H1 (cell line): Measurements from ENCODE around the gene PTX4. TPM values are rescaled to one million over a fixed set of nuclear protein-coding genes. Genes with fewer than 3 reads are reported as not detected.

Source experiments
- CTCF ChIA-PET: fragments of 300-600 bp; sonication (Branson Sonifier 250); formaldehyde crosslinking; loops from one replicate; lab custom pipeline; 2021; ENCODE audit not compliant: partially characterized antibody; lab: Charles Lee
- POLR2A ChIA-PET: fragments of 300-600 bp; sonication (Branson Sonifier 250); formaldehyde crosslinking; loops from one replicate; lab custom pipeline; 2021; ENCODE audit warnings: inconsistent platforms; ENCODE audit not compliant: partially characterized antibody; lab: Charles Lee
- DNase-seq, 2 experiments: peaks; one replicate each; pipeline versions ENCODE4 v3.0.0 to v3.0.0-alpha.2; 2010 to 2022; ENCODE audit warnings: low spot score in 2 of 2, low read depth in 1 of 2, mixed read lengths in 1 of 2
- FAIRE-seq: peaks from 2 replicates; lab custom pipeline; 2011; peaks lifted over from hg19 to GRCh38; lab: Jason Lieb, UNC
- H2AFZ ChIP-seq: 2 replicates; pipeline ENCODE4 v1.8.1; 2012; ENCODE audit warnings: low read length, inconsistent platforms
- H2AK5ac ChIP-seq: 2 replicates; pipeline ENCODE4 v1.6.1; 2013; ENCODE audit warnings: low read depth, low read length
- H2BK120ac ChIP-seq: replicated peaks from 2 replicates; pipeline ENCODE3; 2013; ENCODE audit warnings: low read depth, low read length, inconsistent platforms
- H2BK12ac ChIP-seq: 2 replicates; pipeline ENCODE4 v1.6.1; 2013; ENCODE audit warnings: low read depth, low read length
- H2BK15ac ChIP-seq: 2 replicates; pipeline ENCODE4 v1.6.1; 2013; ENCODE audit warnings: low read length
- H2BK20ac ChIP-seq: 2 replicates; pipeline ENCODE4 v1.6.1; 2013; ENCODE audit warnings: low read length
- H2BK5ac ChIP-seq: 2 replicates; pipeline ENCODE4 v1.6.1; 2013; ENCODE audit warnings: low read depth, low read length
- H3K14ac ChIP-seq: 2 replicates; pipeline ENCODE4 v1.6.1; 2013; ENCODE audit warnings: inconsistent platforms; ENCODE audit not compliant: insufficient read length
- H3K18ac ChIP-seq: 2 replicates; pipeline ENCODE4 v1.6.1; 2013; ENCODE audit warnings: low read length; ENCODE audit errors: extremely low read depth
- H3K23ac ChIP-seq: 2 replicates; pipeline ENCODE4 v1.6.1; 2013; ENCODE audit warnings: inconsistent platforms; ENCODE audit not compliant: insufficient read length
- H3K23me2 ChIP-seq: 2 replicates; pipeline ENCODE4 v1.6.1; 2013; ENCODE audit warnings: low read depth, low read length
- H3K27ac ChIP-seq: 2 replicates; pipeline ENCODE4 v1.6.1; 2011; ENCODE audit warnings: low read depth, low read length, inconsistent platforms
- H3K27me3 ChIP-seq, 4 experiments: replicated peaks in 1 of 4; 1 replicate in 1 of 4; 2 replicates in 3 of 4; pipeline versions ENCODE4 v1.6.1 to v1.8.1; 2011 to 2013; ENCODE audit warnings: low read length in 3 of 4, mild to moderate bottlenecking in 3 of 4, inconsistent platforms in 2 of 4, mixed read lengths in 2 of 4, moderate library complexity in 1 of 4; ENCODE audit not compliant: control insufficient read depth in 3 of 4, insufficient read depth in 3 of 4; ENCODE audit errors: extremely low read depth in 1 of 4
- H3K36me3 ChIP-seq, 4 experiments: 2 replicates each; pipeline versions ENCODE4 v1.6.1 to v1.8.1; 2011 to 2013; ENCODE audit warnings: mild to moderate bottlenecking in 4 of 4, low read length in 3 of 4, moderate library complexity in 2 of 4, control low read depth in 1 of 4, inconsistent platforms in 1 of 4; ENCODE audit not compliant: insufficient read depth in 4 of 4, control insufficient read depth in 2 of 4
- H3K4ac ChIP-seq: replicated peaks from 2 replicates; pipeline ENCODE3; 2013; ENCODE audit warnings: low read length, low read depth, mixed read lengths, inconsistent platforms; ENCODE audit not compliant: insufficient read length
- H3K4me1 ChIP-seq, 4 experiments: replicated peaks in 1 of 4; 1 replicate in 1 of 4; 2 replicates in 3 of 4; pipeline versions ENCODE4 v1.6.1 to v1.8.1; 2011 to 2013; ENCODE audit warnings: low read length in 3 of 4, inconsistent platforms in 2 of 4, mixed read lengths in 1 of 4; ENCODE audit not compliant: insufficient read depth in 4 of 4, control insufficient read depth in 3 of 4
- H3K4me2 ChIP-seq, 2 experiments: 2 replicates each; pipeline versions ENCODE4 v1.6.1 to v1.8.1; 2011 to 2013; ENCODE audit warnings: low read depth in 2 of 2, low read length in 2 of 2, control low read depth in 1 of 2, inconsistent platforms in 1 of 2, mild to moderate bottlenecking in 1 of 2; ENCODE audit not compliant: insufficient read depth in 1 of 2
- H3K4me3 ChIP-seq, 4 experiments: fragments of 200-600, 300-600 bp in 1 of 4; sonication (generic), shearing (Covaris generic), sonication (Bioruptor Twin) in 1 of 4; 2 replicates each; pipeline versions ENCODE4 v1.5.1 to v1.8.1; 2011 to 2016; ENCODE audit warnings: low read length in 4 of 4, low read depth in 3 of 4, control low read depth in 2 of 4, inconsistent platforms in 2 of 4, mild to moderate bottlenecking in 2 of 4, mixed read lengths in 1 of 4, moderate library complexity in 1 of 4; ENCODE audit not compliant: insufficient read depth in 2 of 4; ENCODE audit errors: extremely low read depth in 1 of 4
- H3K56ac ChIP-seq: replicated peaks from 2 replicates; pipeline ENCODE3; 2013; ENCODE audit warnings: low read depth, mild to moderate bottlenecking, mixed read lengths, low read length, inconsistent platforms; ENCODE audit not compliant: insufficient read length
- H3K79me1 ChIP-seq: 2 replicates; pipeline ENCODE4 v1.6.1; 2013; ENCODE audit warnings: low read depth, low read length, control low read depth
- H3K79me2 ChIP-seq, 2 experiments: 2 replicates each; pipeline versions ENCODE4 v1.6.1 to v1.8.1; 2012 to 2013; ENCODE audit warnings: low read length in 2 of 2, mild to moderate bottlenecking in 2 of 2, inconsistent platforms in 1 of 2; ENCODE audit not compliant: insufficient read depth in 2 of 2, control insufficient read depth in 1 of 2
- H3K9ac ChIP-seq, 4 experiments: replicated peaks in 1 of 4; 1 replicate in 1 of 4; 2 replicates in 3 of 4; pipeline versions ENCODE4 v1.6.1 to v1.8.1; 2011 to 2013; ENCODE audit warnings: low read depth in 3 of 4, low read length in 3 of 4, control low read depth in 2 of 4, mild to moderate bottlenecking in 2 of 4, moderate library complexity in 2 of 4, inconsistent platforms in 1 of 4; ENCODE audit errors: extremely low read depth in 1 of 4
- H3K9me3 ChIP-seq, 2 experiments: 2 replicates each; pipeline versions ENCODE4 v1.6.1 to v1.8.1; 2012 to 2013; ENCODE audit warnings: mild to moderate bottlenecking in 2 of 2, moderate library complexity in 2 of 2, control low read depth in 1 of 2, inconsistent platforms in 1 of 2, low read depth in 1 of 2, low read length in 1 of 2, mixed read lengths in 1 of 2; ENCODE audit not compliant: insufficient read depth in 2 of 2
- H4K20me1 ChIP-seq, 2 experiments: replicated peaks in 1 of 2; 2 replicates each; pipeline versions ENCODE3 to v1.8.1; 2011 to 2013; ENCODE audit warnings: inconsistent platforms in 2 of 2, low read length in 2 of 2, mild to moderate bottlenecking in 1 of 2; ENCODE audit not compliant: insufficient read depth in 2 of 2, control insufficient read depth in 1 of 2
- H4K5ac ChIP-seq: 2 replicates; pipeline ENCODE4 v1.6.1; 2013; ENCODE audit warnings: low read length, low read depth, mixed read lengths, inconsistent platforms; ENCODE audit not compliant: insufficient read length
- H4K8ac ChIP-seq: 2 replicates; pipeline ENCODE4 v1.8.0; 2013; ENCODE audit warnings: mild to moderate bottlenecking, moderate library complexity, low read length, inconsistent platforms; ENCODE audit not compliant: insufficient read depth; ENCODE audit errors: extremely low read depth
- H4K91ac ChIP-seq: replicated peaks from 2 replicates; pipeline ENCODE3; 2013; ENCODE audit warnings: low read length, mixed read lengths, inconsistent platforms; ENCODE audit not compliant: insufficient read length
- CHD2 ChIP-seq: IDR thresholded peaks from 2 replicates; pipeline ENCODE4 v1.6.1; 2012; ENCODE audit warnings: low read length, improper control_type of control experiment
- FOSL1 ChIP-seq: IDR thresholded peaks from 2 replicates; pipeline ENCODE4 v1.6.1; 2011; ENCODE audit warnings: mild to moderate bottlenecking, low read depth, low read length, moderate library complexity; ENCODE audit not compliant: insufficient read depth
- HDAC6 ChIP-seq: IDR thresholded peaks from one replicate; pipeline ENCODE4 v1.7.1; 2012; ENCODE audit warnings: low read depth, mild to moderate bottlenecking, inconsistent platforms, low read length, moderate library complexity
- NRF1 ChIP-seq: IDR thresholded peaks from 2 replicates; pipeline ENCODE4 v1.6.1; 2011; ENCODE audit warnings: mild to moderate bottlenecking, low read depth, low read length, improper control_type of control experiment
- POLR2AphosphoS5 ChIP-seq: IDR thresholded peaks from 2 replicates; pipeline ENCODE4 v1.6.1; 2011; ENCODE audit warnings: low read depth, low read length
- RBBP5 ChIP-seq: IDR thresholded peaks from 2 replicates; pipeline ENCODE4 v1.7.1; 2012; ENCODE audit warnings: low read depth, mild to moderate bottlenecking, inconsistent platforms, low read length, moderate library complexity, borderline replicate concordance
- RXRA ChIP-seq: IDR thresholded peaks from 2 replicates; pipeline ENCODE4 v1.6.1; 2011; ENCODE audit warnings: low read depth, mild to moderate bottlenecking, low read length, moderate library complexity; ENCODE audit not compliant: insufficient read depth
- WGBS, 2 experiments: shearing (Covaris generic) in 1 of 2; methylation state at CpG; one replicate each; pipeline versions ENCODE4 v1.1.6 to v1.1.7; 2013 to 2015; ENCODE audit warnings: low lambda C conversion rate in 2 of 2, mixed read lengths in 2 of 2, inconsistent platforms in 1 of 2, low coverage in 1 of 2, missing lambda C conversion rate in 1 of 2; ENCODE audit not compliant: insufficient replicate concordance in 2 of 2, insufficient coverage in 1 of 2, insufficient read length in 1 of 2; ENCODE audit errors: extremely low coverage in 1 of 2, missing lambda C conversion rate in 1 of 2; 5-methylcytosine and 5-hydroxymethylcytosine counted together
- polyA plus RNA-seq, 7 experiments: library from polyadenylated mRNA; depleted of rRNA in 3 of 7; stranded (reverse) in 5 of 7; unstranded in 2 of 7; fragments of >200 nt in 5 of 7; fragments of 200-250 nt in 2 of 7; gene quantifications; 1 replicate in 5 of 7; 2 replicates in 1 of 7; 4 replicates in 1 of 7; pipeline versions ENCODE4 v1.2.1 to v1.2.3, GENCODE V29; 2011 to 2013; ENCODE audit warnings: missing spikeins in 2 of 7, mixed read lengths in 2 of 7
- total RNA-seq: library from RNA; stranded (reverse); fragmentation: NEBNext Ultra II Directional; extraction: Animal tissue kit (Norgen Biotek cat#: 25700); gene quantifications from 2 replicates; pipeline ENCODE4 v1.2.1, GENCODE V29; 2021

Gene PTX4
- total and polyA plus RNA-seq, 2 of the 8 experiments (the other 6 are each of a cell fraction or from before 2014, with no cell fraction given) = not detected

DNA sequence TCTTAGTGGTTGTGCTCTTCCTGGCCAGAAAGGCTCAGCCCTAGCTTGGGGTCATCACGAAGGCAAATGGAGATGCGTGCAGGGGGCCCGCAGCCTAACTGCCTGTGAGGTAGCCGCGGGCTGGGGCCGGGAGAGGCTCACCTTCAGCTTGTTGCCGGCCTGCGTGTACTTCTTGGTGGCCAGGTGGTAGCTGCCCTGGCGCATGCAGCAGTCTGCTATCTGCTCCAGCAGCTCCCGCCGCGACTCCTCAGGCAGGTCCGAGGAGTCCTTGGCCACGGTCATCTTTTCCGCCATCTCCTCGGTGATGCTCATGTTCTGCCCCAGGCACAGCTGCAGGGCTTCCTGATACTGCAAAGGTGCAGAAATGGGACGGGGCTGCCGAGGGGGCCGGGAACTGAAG, 31.7 kb upstream of the PTX4 start:
- H3K23me2 ChIP-seq = no peaks in the 10 kb centered on the region
- no peak for TF ChIP-seq RXRA
- no peak for TF ChIP-seq POLR2AphosphoS5
- TF ChIP-seq CHD2 = no peak
- no peak for TF ChIP-seq FOSL1
- no peak for TF ChIP-seq NRF1
- TF ChIP-seq HDAC6 = no peak
- TF ChIP-seq RBBP5 = no peak

More for the DNA sequence above, 31.7 kb upstream of the PTX4 start:
- ChIA-PET POLR2A (interaction anchor here (0.6 to 2.2 kb wide), 4 partner anchors 9 to 219 kb away, joined by 3 to 7 read pairs (median 3); no protein-coding TSS in a partner anchor), CTCF (interaction anchor here (0.5 kb wide), 1 partner anchor 190 kb away, joined by 6 read pairs; no protein-coding TSS in a partner anchor)
- Histone ChIP-seq H4K8ac (no peak overlapping the region), H3K36me3 (peaks cover 0 to 3% (median 0%) of the 10 kb centered on the region in 4 experiments; a peak in 2 of 8 replicates), H2BK5ac (no peak overlapping the region), H3K9ac (no peak overlapping the region), H3K4me1 (no peaks in the 10 kb centered on the region), H3K18ac (no peak overlapping the region), H3K23ac (no peak overlapping the region), H2AK5ac (no peak overlapping the region), H4K20me1 (no peaks in the 10 kb centered on the region), H2AFZ (no peak overlapping the region), H4K5ac (no peak overlapping the region), H2BK20ac (no peak overlapping the region), H3K79me1 (no peaks in the 10 kb centered on the region; the same call in 1 of the 2 replicates), H2BK12ac (no peak overlapping the region), H3K56ac (no peak overlapping the region), H3K9me3 (no peaks in the 10 kb centered on the region), H3K79me2 (no peaks in the 10 kb centered on the region), H3K27ac (no peak overlapping the region), H2BK15ac (no peak overlapping the region), H3K27me3 (no peaks in the 10 kb centered on the region), H4K91ac (no peak overlapping the region), H3K4me2 (no peak overlapping the region), H3K4ac (no peak overlapping the region), H2BK120ac (no peak overlapping the region), H3K4me3 (no peak overlapping the region), H3K14ac (no peak overlapping the region)
- no peak for FAIRE-seq
- WGBS, 2 experiments = 89% methylated on average over 15 of the region's 19 CpGs; no CpG with 5 or more reads in 1 of the 2 experiments
- DNase-seq = no peak
